Hepatocyte (in vitro differentiated cells): ENCODE results near the gene FLRT1.

Source experiments
- EZH2 ChIP-seq: fragments of 200-600 bp; sonication (generic); IDR thresholded peaks from 2 replicates; pipeline ENCODE4 v1.6.1; 2016; ENCODE audit warnings: antibody characterized with exemption, mild to moderate bottlenecking, borderline replicate concordance
- EZH2phosphoT487 ChIP-seq: fragments of 200-600 bp; sonication (generic); IDR thresholded peaks from one replicate; pipeline ENCODE4 v1.6.1; 2018; ENCODE audit warnings: antibody characterized with exemption, mild to moderate bottlenecking, low read depth, moderate library complexity; ENCODE audit not compliant: unreplicated experiment, severe bottlenecking
- TF ChIP-seq, protein P1 (sequence below): fragments of 200-600 bp; sonication (generic); IDR thresholded peaks from 2 replicates; pipeline ENCODE4 v1.5.1; 2016; ENCODE audit warnings: antibody characterized with exemption, mild to moderate bottlenecking; ENCODE audit not compliant: poor library complexity

DNA sequence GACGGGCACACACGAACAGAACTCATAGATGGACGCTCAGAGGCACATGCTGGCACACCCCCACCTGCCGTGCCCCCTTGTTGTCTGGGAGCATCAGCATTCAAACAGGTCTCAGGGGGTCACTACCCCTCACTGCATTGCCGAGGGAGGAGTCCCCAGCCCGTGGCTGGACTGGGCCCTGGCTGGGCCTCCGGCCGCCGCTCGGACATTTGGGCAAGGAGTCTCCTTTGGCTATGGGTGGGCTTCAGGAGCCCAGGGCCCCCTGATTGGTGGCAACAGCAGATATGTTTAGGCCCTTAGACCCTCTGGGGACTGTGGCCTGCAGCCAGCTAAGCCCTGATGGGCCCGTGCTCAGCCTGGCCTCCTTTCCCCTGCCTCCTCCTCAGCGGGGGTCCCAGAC lies 41.9 kb downstream of the FLRT1 start:
- TF ChIP-seq, protein P1, sequence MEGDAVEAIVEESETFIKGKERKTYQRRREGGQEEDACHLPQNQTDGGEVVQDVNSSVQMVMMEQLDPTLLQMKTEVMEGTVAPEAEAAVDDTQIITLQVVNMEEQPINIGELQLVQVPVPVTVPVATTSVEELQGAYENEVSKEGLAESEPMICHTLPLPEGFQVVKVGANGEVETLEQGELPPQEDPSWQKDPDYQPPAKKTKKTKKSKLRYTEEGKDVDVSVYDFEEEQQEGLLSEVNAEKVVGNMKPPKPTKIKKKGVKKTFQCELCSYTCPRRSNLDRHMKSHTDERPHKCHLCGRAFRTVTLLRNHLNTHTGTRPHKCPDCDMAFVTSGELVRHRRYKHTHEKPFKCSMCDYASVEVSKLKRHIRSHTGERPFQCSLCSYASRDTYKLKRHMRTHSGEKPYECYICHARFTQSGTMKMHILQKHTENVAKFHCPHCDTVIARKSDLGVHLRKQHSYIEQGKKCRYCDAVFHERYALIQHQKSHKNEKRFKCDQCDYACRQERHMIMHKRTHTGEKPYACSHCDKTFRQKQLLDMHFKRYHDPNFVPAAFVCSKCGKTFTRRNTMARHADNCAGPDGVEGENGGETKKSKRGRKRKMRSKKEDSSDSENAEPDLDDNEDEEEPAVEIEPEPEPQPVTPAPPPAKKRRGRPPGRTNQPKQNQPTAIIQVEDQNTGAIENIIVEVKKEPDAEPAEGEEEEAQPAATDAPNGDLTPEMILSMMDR, result no peak
- TF ChIP-seq EZH2 (no peak), EZH2phosphoT487 (no peak)
